GM18511 (cell line): ENCODE measurements around the gene CEMIP2.

Source experiments
- ATAC-seq: cut with Tn5 transposase; IDR thresholded peaks from one replicate; pipeline ENCODE4 v1.9.1; 2021; ENCODE audit warnings: mild to moderate bottlenecking, moderate library complexity; ENCODE audit not compliant: unreplicated experiment

CEMIP2 gene

GRCh38 chr9:71747576-71747975 lies 20.7 kb downstream of the CEMIP2 start:
- ATAC-seq, result no peak

GRCh38 chr9:71746758-71747125 lies 21.6 kb downstream of the CEMIP2 start:
- ATAC-seq, result no peak

- no peak for ATAC-seq
These were observed 22.1 kb downstream of the CEMIP2 start for GRCh38 chr9:71746023-71746757.

- no peak for ATAC-seq
These were observed 23.4 kb downstream of the CEMIP2 start for GRCh38 chr9:71744754-71745521.

- no peak for ATAC-seq
These were observed 24.4 kb downstream of the CEMIP2 start for GRCh38 chr9:71743882-71744281.

GRCh38 chr9:71743217-71743705 lies 25.1 kb downstream of the CEMIP2 start:
- ATAC-seq, result no peak

- no peak for ATAC-seq
These were observed 25.6 kb downstream of the CEMIP2 start for GRCh38 chr9:71742703-71743102.

GRCh38 chr9:71741926-71742648 lies 26.2 kb downstream of the CEMIP2 start:
- ATAC-seq, result no peak

- ATAC-seq, result no peak
These were observed 28.1 kb downstream of the CEMIP2 start for GRCh38 chr9:71740199-71740598.

- no peak for ATAC-seq
These were observed 30.9 kb downstream of the CEMIP2 start for GRCh38 chr9:71737455-71737854.

GRCh38 chr9:71736236-71736635 lies 32.1 kb downstream of the CEMIP2 start:
- ATAC-seq, result no peak

GRCh38 chr9:71734950-71735349 lies 33.4 kb downstream of the CEMIP2 start:
- no peak for ATAC-seq

GRCh38 chr9:71733176-71733575 lies 35.1 kb downstream of the CEMIP2 start:
- no peak for ATAC-seq

GRCh38 chr9:71729816-71730526 lies 38.3 kb downstream of the CEMIP2 start:
- no peak for ATAC-seq

GRCh38 chr9:71726723-71727122 lies 41.6 kb downstream of the CEMIP2 start:
- no peak for ATAC-seq

- ATAC-seq, result no peak
These were observed 42.5 kb downstream of the CEMIP2 start for GRCh38 chr9:71725590-71726338.

- ATAC-seq, result no peak
These were observed 46.5 kb downstream of the CEMIP2 start for GRCh38 chr9:71721855-71722254.

GRCh38 chr9:71719562-71719961 lies 48.8 kb downstream of the CEMIP2 start:
- no peak for ATAC-seq

GRCh38 chr9:71719088-71719487 lies 49.2 kb downstream of the CEMIP2 start:
- ATAC-seq, result no peak
